Transverse colon (tissue), 4 donors: ENCODE results near the gene NRG2. TPM values are rescaled to one million over a fixed set of nuclear protein-coding genes. Genes with fewer than 3 reads are reported as not detected.

Source experiments
- DNase-seq: peaks from one replicate; pipeline ENCODE4 v3.0.0-alpha.2; 2019
- H3K27ac ChIP-seq, 4 donors: fragments of 200-600 bp; sonication (generic); 2 replicates each; pipeline ENCODE4 v1.5.1; 2016 to 2018; ENCODE audit warnings: inconsistent platforms in 4 of 4
- H3K27me3 ChIP-seq: fragments of 200-600 bp; sonication (generic); 2 replicates; pipeline ENCODE4 v1.5.1; 2017; ENCODE audit warnings: inconsistent platforms
- H3K36me3 ChIP-seq, 4 donors: fragments of 200-600 bp; sonication (generic); 2 replicates each; pipeline ENCODE4 v1.5.1; 2017 to 2019; ENCODE audit warnings: inconsistent platforms in 4 of 4
- H3K4me1 ChIP-seq, 4 donors: fragments of 200-600 bp; sonication (generic); 2 replicates each; pipeline ENCODE4 v1.5.1; 2017 to 2020; ENCODE audit warnings: inconsistent platforms in 4 of 4
- H3K4me3 ChIP-seq, 4 donors: fragments of 200-600 bp; sonication (generic); 1 replicate in 1 of 4; 2 replicates in 3 of 4; pipeline versions ENCODE4 v1.5.1 to v1.6.1; 2017 to 2019; ENCODE audit warnings: inconsistent platforms in 4 of 4
- H3K9me3 ChIP-seq, 2 donors: fragments of 200-600 bp; sonication (generic); 2 replicates each; pipeline ENCODE4 v1.5.1; 2017 to 2019; ENCODE audit warnings: inconsistent platforms in 2 of 2
- CTCF ChIP-seq, 5 experiments: fragments of 200-600 bp in 3 of 5; fragments of 450-650 bp in 2 of 5; sonication (generic) in 3 of 5; IDR thresholded peaks; 1 replicate in 2 of 5; 2 replicates in 3 of 5; pipeline ENCODE4 v1.5.1; 2016 to 2017; ENCODE audit warnings: antibody characterized with exemption in 5 of 5, inconsistent platforms in 3 of 5, mild to moderate bottlenecking in 2 of 5, moderate library complexity in 1 of 5
- EP300 ChIP-seq: sonication (generic); formaldehyde crosslinking; IDR thresholded peaks from one replicate; pipeline ENCODE4 v1.6.1; 2017; ENCODE audit warnings: antibody characterized with exemption, low read depth
- POLR2A ChIP-seq: fragments of 450-650 bp; IDR thresholded peaks from one replicate; pipeline ENCODE4 v1.6.1; 2016; ENCODE audit warnings: antibody characterized with exemption, mild to moderate bottlenecking, moderate library complexity
- POLR2AphosphoS5 ChIP-seq, 3 donors: sonication (generic); formaldehyde crosslinking; IDR thresholded peaks; one replicate each; pipeline ENCODE4 v1.6.1; 2016; ENCODE audit warnings: antibody characterized with exemption in 3 of 3
- WGBS, 2 donors: methylation state at CpG; one replicate each; pipeline ENCODE4 v1.1.5; 2018; ENCODE audit warnings: low coverage in 1 of 2; 5-methylcytosine and 5-hydroxymethylcytosine counted together
- in situ Hi-C, 4 donors: fragments of 200-750 bp; cut with MboI; loops; one replicate each; pipeline versions ENCODE4 v1.15.0 to v1.15.1; 2017; ENCODE audit warnings: low sequenced_read_pairs in 3 of 4, low pct_ligation_motif_present in 1 of 4, low pct_unique_long_range_greater_than_20kb in 1 of 4
- intact Hi-C: fragments of 100-400 bp; cut with DNase I; formaldehyde crosslinking; loops from one replicate; pipeline ENCODE4 v1.15.1; 2023; ENCODE audit warnings: low total_unique reads
- total RNA-seq, 4 donors: library from RNA; depleted of rRNA; stranded (reverse); fragments of >200 nt; gene quantifications; one replicate each; pipeline ENCODE4 v1.1.0, GENCODE V29; 2016

Gene NRG2
- total RNA-seq, 4 donors from 2014 or later = 0.68 to 12.3 (median 0.95) TPM; not detected in 1

GRCh38 chr5:139982157-139982974 is 60.7 kb downstream of the NRG2 start:
- H3K4me3 ChIP-seq = no peak overlapping the region
- in situ Hi-C loops = no loop called here

GRCh38 chr5:139980765-139981164 is 62.3 kb downstream of the NRG2 start:
- no peak for DNase-seq
- H3K9me3 ChIP-seq = no peaks in the 10 kb centered on the region
- H3K27ac ChIP-seq = no peak overlapping the region
- H3K4me3 ChIP-seq = no peak overlapping the region
- no peaks in the 10 kb centered on the region for H3K36me3 ChIP-seq
- no peaks in the 10 kb centered on the region for H3K4me1 ChIP-seq
- WGBS, 2 donors = 85% methylated on average over 3 of the region's 3 CpGs; no CpG with 5 or more reads in 1 of the 2 donors
- no peak for TF ChIP-seq POLR2A
- no peak for TF ChIP-seq CTCF (IDR thresholded peaks at IDR 0.05)
- no peak for TF ChIP-seq EP300
- TF ChIP-seq POLR2AphosphoS5 (IDR thresholded peaks at IDR 0.05) = no peak
- H3K27me3 ChIP-seq = peaks cover 7% of the 10 kb centered on the region
- in situ Hi-C loops = no loop called here
- intact Hi-C loops = no loop called here

More at GRCh38 chr5:139982157-139982974, 60.7 kb downstream of the NRG2 start:
- H3K4me1 ChIP-seq = no peaks in the 10 kb centered on the region
- H3K36me3 ChIP-seq = no peaks in the 10 kb centered on the region
- TF ChIP-seq EP300 (no peak), POLR2A (no peak), CTCF (IDR thresholded peaks at IDR 0.05) (no peak), POLR2AphosphoS5 (IDR thresholded peaks at IDR 0.05) (no peak)
- intact Hi-C loops = no loop called here
- H3K27ac ChIP-seq = no peak overlapping the region
- H3K9me3 ChIP-seq = no peaks in the 10 kb centered on the region
- peaks cover 7% of the 10 kb centered on the region for H3K27me3 ChIP-seq
- DNase-seq = peak; percentile 12
- 69 to 78% methylated on average over 14 to 15 of the region's 15 CpGs for WGBS, 2 donors

GRCh38 chr5:139979943-139980342 is 63.2 kb downstream of the NRG2 start:
- intact Hi-C loops (no loop called here), in situ Hi-C loops (no loop called here)
- TF ChIP-seq EP300 (no peak), POLR2AphosphoS5 (IDR thresholded peaks at IDR 0.05) (no peak), CTCF (IDR thresholded peaks at IDR 0.05) (no peak), POLR2A (no peak)
- Histone ChIP-seq H3K27ac (no peak overlapping the region), H3K36me3 (no peaks in the 10 kb centered on the region), H3K4me1 (no peaks in the 10 kb centered on the region), H3K27me3 (peaks cover 7% of the 10 kb centered on the region), H3K9me3 (no peaks in the 10 kb centered on the region), H3K4me3 (no peak overlapping the region)
- WGBS, 2 donors = 52 to 68% methylated on average over 2 of the region's 2 CpGs
- no peak for DNase-seq

GRCh38 chr5:139979518-139979917 is 63.6 kb downstream of the NRG2 start:
- no peak for DNase-seq
- no peak overlapping the region for H3K4me3 ChIP-seq
- TF ChIP-seq POLR2AphosphoS5 (IDR thresholded peaks at IDR 0.05) (no peak), EP300 (no peak), POLR2A (no peak), CTCF (IDR thresholded peaks at IDR 0.05) (no peak)
- no peak overlapping the region for H3K27ac ChIP-seq
- intact Hi-C loops (no loop called here), in situ Hi-C loops (no loop called here)
- 81% methylated on average over 3 of the region's 3 CpGs; no CpG with 5 or more reads in 1 of the 2 donors for WGBS, 2 donors
- H3K27me3 ChIP-seq = peaks cover 7% of the 10 kb centered on the region
- no peaks in the 10 kb centered on the region for H3K36me3 ChIP-seq
- no peaks in the 10 kb centered on the region for H3K9me3 ChIP-seq
- H3K4me1 ChIP-seq = no peaks in the 10 kb centered on the region
